Right atrium auricular region (tissue), 2 donors: ENCODE measurements around the gene HPSE2. TPM values are rescaled to one million over a fixed set of nuclear protein-coding genes. Genes with fewer than 3 reads are reported as not detected.
A peak's percentile ranks its signal among the peaks of the same experiment; 100 is the strongest.

Experiments used
- DNase-seq: peaks from one replicate; pipeline ENCODE4 v3.0.0-alpha.2; 2019; ENCODE audit warnings: low spot score
- H3K27ac ChIP-seq, 2 donors: fragments of 200-600 bp; sonication (generic); 1 replicate in 1 of 2; 2 replicates in 1 of 2; pipeline ENCODE4 v1.5.1; 2016 to 2019
- H3K27me3 ChIP-seq, 2 donors: fragments of 200-600 bp; sonication (generic); one replicate each; pipeline versions ENCODE4 v1.5.1 to v1.6.0; 2017 to 2019
- H3K36me3 ChIP-seq: fragments of 200-600 bp; sonication (generic); one replicate; pipeline ENCODE4 v1.5.1; 2016
- H3K4me1 ChIP-seq, 2 donors: fragments of 200-600 bp; sonication (generic); one replicate each; pipeline versions ENCODE4 v1.5.1 to v1.6.0; 2017 to 2019
- H3K4me3 ChIP-seq, 2 donors: fragments of 200-600 bp; sonication (generic); 1 replicate in 1 of 2; 2 replicates in 1 of 2; pipeline ENCODE4 v1.5.1; 2017 to 2019; ENCODE audit warnings: mild to moderate bottlenecking in 1 of 2, moderate library complexity in 1 of 2
- H3K9me3 ChIP-seq, 2 donors: fragments of 200-600 bp; sonication (generic); one replicate each; pipeline ENCODE4 v1.5.1; 2019
- total RNA-seq, 2 donors: library from RNA; depleted of rRNA; stranded (reverse); fragments of >200 nt; gene quantifications; one replicate each; pipeline ENCODE4 v1.1.0, GENCODE V29; 2016
- TF ChIP-seq, protein P1 (sequence below), 2 donors: fragments of 200-600 bp; sonication (generic); IDR thresholded peaks; one replicate each; pipeline ENCODE4 v1.5.1; 2019; ENCODE audit warnings: antibody characterized with exemption in 2 of 2

The HPSE2 gene
- total RNA-seq, 2 donors from 2014 or later = not detected

DNA sequence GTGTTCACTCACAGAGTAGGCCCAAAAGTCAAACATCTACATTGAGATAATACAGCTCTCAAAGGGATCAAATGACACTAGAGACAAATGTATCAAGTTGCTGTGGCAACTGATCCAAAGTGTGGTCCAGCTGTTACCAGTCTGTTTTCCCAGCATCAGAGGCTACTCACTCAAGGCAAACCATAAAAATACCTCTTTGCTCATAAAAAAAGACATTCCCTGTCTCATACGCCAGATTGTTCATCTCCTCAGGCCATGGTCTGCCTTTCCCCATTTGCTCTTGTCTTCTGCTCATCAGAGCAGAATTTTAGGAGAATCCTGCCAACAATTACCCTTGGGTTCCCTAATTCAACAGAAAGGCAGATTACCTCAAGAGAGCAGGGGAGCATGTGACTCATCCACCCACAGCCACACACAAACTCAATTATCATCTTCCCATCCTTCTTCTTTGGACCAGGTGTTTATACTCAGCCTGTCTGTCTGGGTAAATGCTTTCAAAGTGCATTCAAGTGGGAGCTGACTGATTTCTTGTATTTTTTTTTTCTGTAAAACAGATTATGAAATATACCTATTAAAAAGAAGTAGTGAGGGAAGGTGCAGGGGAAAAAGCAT is 562.4 kb downstream of the HPSE2 start:
- Histone ChIP-seq H3K4me1 (no peaks in the 10 kb centered on the region), H3K9me3 (no peaks in the 10 kb centered on the region), H3K4me3 (no peak overlapping the region), H3K27ac (no peak overlapping the region), H3K36me3 (no peaks in the 10 kb centered on the region), H3K27me3 (no peaks in the 10 kb centered on the region)
- TF ChIP-seq, protein P1, sequence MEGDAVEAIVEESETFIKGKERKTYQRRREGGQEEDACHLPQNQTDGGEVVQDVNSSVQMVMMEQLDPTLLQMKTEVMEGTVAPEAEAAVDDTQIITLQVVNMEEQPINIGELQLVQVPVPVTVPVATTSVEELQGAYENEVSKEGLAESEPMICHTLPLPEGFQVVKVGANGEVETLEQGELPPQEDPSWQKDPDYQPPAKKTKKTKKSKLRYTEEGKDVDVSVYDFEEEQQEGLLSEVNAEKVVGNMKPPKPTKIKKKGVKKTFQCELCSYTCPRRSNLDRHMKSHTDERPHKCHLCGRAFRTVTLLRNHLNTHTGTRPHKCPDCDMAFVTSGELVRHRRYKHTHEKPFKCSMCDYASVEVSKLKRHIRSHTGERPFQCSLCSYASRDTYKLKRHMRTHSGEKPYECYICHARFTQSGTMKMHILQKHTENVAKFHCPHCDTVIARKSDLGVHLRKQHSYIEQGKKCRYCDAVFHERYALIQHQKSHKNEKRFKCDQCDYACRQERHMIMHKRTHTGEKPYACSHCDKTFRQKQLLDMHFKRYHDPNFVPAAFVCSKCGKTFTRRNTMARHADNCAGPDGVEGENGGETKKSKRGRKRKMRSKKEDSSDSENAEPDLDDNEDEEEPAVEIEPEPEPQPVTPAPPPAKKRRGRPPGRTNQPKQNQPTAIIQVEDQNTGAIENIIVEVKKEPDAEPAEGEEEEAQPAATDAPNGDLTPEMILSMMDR (IDR thresholded peaks at IDR 0.05) = no peak
- DNase-seq = no peak

DNA sequence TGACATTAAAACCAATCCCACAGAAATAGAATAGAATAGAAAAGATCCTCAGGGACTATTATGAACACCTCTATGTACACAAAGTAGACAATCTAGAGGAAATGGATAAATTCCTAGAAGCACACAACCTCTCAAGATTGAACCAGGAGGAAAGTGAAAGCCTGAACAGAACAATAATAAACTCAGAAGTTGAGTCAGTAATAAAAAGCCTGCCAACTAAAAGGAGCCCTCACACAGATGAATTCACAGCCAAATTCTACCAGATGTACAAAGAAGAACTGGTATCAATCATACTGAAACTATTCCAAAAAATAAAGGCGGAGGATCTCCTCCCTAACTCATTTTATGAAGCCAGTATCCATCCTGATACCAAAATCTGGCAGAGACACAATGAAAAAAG is 568.6 kb downstream of the HPSE2 start:
- TF ChIP-seq, protein P1 (IDR thresholded peaks at IDR 0.05) = no peak
- Histone ChIP-seq H3K36me3 (no peaks in the 10 kb centered on the region), H3K27me3 (no peaks in the 10 kb centered on the region), H3K4me3 (no peak overlapping the region), H3K27ac (no peak overlapping the region), H3K4me1 (no peaks in the 10 kb centered on the region), H3K9me3 (peaks cover 9 to 18% of the 10 kb centered on the region in 2 donors)
- no peak for DNase-seq

DNA sequence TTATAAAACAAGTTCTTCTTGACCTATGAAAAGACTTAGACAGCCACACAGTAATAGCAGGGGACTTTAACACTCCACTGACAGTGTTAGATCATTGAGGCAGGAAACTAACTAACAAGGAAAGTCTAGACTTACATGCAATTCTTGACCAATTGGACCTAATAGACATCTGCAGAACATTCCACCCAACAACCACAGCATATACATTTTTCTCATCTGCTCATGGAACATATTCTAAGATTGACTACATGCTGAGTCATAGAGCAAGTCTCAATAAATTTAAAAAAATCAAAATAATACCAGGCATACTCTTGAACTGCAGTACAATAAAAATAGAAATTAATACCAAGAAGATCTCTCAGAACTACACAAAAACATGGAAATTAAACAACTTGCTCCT is 569.4 kb downstream of the HPSE2 start:
- Histone ChIP-seq H3K9me3 (peaks cover 9 to 18% of the 10 kb centered on the region in 2 donors), H3K27me3 (no peaks in the 10 kb centered on the region), H3K4me1 (no peaks in the 10 kb centered on the region), H3K27ac (no peak overlapping the region), H3K4me3 (no peak overlapping the region), H3K36me3 (no peaks in the 10 kb centered on the region)
- no peak for DNase-seq
- TF ChIP-seq, protein P1 (IDR thresholded peaks at IDR 0.05) = no peak

DNA sequence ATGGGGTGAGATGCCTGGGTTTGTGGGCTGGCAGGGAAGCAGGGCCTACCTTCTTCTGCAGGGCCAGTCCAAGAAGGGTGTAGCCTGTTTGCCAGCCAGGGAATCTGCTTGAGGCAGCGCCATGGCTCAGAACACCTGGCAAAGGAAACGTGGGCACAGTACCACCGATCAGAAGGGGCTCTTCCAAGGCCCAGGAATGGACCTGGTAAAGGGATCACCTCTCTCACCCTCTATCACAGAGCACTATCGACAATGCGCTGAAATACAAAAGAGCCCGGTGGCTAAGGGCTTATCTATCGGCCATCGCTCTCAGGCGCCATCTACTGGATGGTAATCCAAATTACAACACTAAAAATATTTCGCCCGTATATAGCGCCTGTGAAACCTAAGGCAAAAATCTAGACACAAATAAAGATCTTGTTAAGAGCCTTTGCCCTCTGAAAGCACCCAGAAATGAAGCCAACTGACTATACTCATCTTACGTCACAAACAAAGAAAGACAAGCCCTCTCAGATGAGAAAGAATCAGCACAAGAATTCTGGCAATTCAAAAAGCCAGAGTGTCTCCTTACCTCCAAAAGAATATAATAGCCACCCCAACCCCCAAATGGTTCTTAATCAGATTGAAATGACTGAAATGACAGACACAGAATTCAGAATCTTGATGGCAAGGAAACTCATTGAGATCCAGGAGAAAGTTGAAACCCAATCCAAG is 571.2 kb downstream of the HPSE2 start:
- TF ChIP-seq, protein P1 (IDR thresholded peaks at IDR 0.05) = peak in 1 of 2 donors; percentile 57
- DNase-seq = no peak
- H3K4me1 ChIP-seq = no peaks in the 10 kb centered on the region

DNA sequence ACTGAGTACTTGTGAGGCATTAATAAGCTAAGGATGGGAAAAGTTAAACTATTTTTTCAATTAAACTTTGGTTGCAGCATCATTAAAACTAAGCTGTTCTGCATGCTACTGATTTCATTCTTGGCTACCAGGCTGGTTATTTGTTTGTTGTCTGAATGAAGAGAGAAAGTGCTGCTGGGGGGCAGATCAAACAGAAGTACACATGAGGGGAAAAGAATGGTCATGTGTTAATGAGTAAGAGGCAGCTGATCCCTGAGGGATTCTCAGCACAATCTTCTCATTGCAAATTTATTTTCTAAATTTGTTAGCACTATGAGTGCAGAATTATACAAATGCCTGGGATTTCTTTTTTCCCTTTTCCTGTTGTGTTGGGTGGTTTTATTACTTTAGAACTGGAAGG is 575.7 kb downstream of the HPSE2 start:
- Histone ChIP-seq H3K27me3 (no peaks in the 10 kb centered on the region), H3K4me3 (no peak overlapping the region), H3K36me3 (no peaks in the 10 kb centered on the region), H3K4me1 (no peaks in the 10 kb centered on the region), H3K27ac (no peak overlapping the region), H3K9me3 (peaks cover 6% of the 10 kb centered on the region in 2 donors)
- TF ChIP-seq, protein P1 (IDR thresholded peaks at IDR 0.05) = no peak
- no peak for DNase-seq

More for the DNA sequence above, 571.2 kb downstream of the HPSE2 start:
- H3K27ac ChIP-seq = no peak overlapping the region
- H3K4me3 ChIP-seq = no peak overlapping the region
- H3K9me3 ChIP-seq = peaks cover 9 to 18% of the 10 kb centered on the region in 2 donors
- no peaks in the 10 kb centered on the region for H3K36me3 ChIP-seq
- H3K27me3 ChIP-seq = no peaks in the 10 kb centered on the region
